ENCODE results near the gene OSM.

Gene OSM

GRCh38 chr22:30245181-30245984 is 21.3 kb downstream of the OSM start:
- ChIA-PET POLR2A (interaction anchor here (1.5 kb wide), 1 partner anchor 8 kb away, joined by 5 read pairs; no protein-coding TSS in a partner anchor), CTCF (no interaction called here)
- no peak for DNase-seq (ENCODE audit: extremely low spot score)
- TF ChIP-seq NFRKB (IDR thresholded peaks at IDR 0.05) = no peak

DNA sequence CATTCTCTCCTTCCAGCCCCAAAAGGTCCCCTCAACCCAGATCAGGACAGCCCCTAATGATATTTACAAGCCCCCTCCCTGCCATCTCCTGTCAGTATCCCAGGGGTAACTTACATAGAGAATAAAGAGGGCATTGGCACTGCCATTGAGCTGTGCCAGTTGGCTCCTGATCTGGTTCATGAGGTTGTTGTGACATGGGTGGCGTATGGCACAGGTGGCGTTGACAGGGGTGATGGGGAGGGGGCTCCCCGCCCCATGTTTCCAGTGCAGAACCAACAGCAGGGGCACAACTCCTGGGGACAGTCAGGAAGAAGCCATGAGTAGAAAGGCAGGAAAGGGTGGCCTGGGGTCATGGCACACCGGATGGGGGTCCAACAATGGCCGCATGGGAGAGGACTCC is 22.0 kb downstream of the OSM start:
- POLR2A ChIA-PET = no interaction called here
- TF ChIP-seq, protein P1, sequence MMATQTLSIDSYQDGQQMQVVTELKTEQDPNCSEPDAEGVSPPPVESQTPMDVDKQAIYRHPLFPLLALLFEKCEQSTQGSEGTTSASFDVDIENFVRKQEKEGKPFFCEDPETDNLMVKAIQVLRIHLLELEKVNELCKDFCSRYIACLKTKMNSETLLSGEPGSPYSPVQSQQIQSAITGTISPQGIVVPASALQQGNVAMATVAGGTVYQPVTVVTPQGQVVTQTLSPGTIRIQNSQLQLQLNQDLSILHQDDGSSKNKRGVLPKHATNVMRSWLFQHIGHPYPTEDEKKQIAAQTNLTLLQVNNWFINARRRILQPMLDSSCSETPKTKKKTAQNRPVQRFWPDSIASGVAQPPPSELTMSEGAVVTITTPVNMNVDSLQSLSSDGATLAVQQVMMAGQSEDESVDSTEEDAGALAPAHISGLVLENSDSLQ (IDR thresholded peaks at IDR 0.05) = no peak
- TF ChIP-seq HDGF (IDR thresholded peaks at IDR 0.05; ENCODE audit: borderline replicate concordance) = no peak
- no peak for TF ChIP-seq SUZ12 (IDR thresholded peaks at IDR 0.05)
- TF ChIP-seq NFRKB (IDR thresholded peaks at IDR 0.05) = no peak
- no peak for TF ChIP-seq FOXK2 (IDR thresholded peaks at IDR 0.05)
- TF ChIP-seq ARNT (IDR thresholded peaks at IDR 0.05) = no peak
- no peak for TF ChIP-seq CTBP1 (IDR thresholded peaks at IDR 0.05; ENCODE audit: borderline replicate concordance)
- TF ChIP-seq TARDBP (IDR thresholded peaks at IDR 0.05) = no peak
- no peak for TF ChIP-seq BHLHE40 (IDR thresholded peaks at IDR 0.05; ENCODE audit: borderline replicate concordance)
- TF ChIP-seq L3MBTL2 (conservative IDR thresholded peaks at IDR 0.05) = no peak
- no peak for TF ChIP-seq SP1 (IDR thresholded peaks at IDR 0.05)
- TF ChIP-seq LEF1 (IDR thresholded peaks at IDR 0.05; ENCODE audit: borderline replicate concordance) = no peak
- no peak for TF ChIP-seq FOXM1 (IDR thresholded peaks at IDR 0.05; ENCODE audit: borderline replicate concordance)
- TF ChIP-seq ZNF384 (IDR thresholded peaks at IDR 0.05) = no peak
- DNase-seq (ENCODE audit: extremely low spot score) = no peak
- CTCF ChIA-PET = no interaction called here

DNA sequence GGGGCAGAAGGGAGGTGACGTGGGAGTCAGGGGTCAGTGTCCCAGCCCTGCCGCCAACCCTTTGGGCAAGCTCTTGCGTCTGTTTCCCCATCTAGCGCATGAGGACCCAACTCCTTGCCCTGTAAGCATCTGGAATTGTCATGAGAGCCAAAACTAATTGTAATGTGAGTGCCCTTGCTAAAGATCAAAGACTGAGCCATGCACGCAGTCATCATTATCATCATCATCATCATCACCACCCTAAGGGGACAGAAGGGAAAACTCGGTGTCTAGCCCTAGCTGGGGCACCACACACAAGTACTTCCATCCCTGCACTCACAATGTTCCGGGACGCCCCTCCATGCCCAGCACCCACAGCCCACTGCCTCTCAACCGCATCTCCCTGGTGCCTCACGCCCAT is 22.6 kb downstream of the OSM start:
- POLR2A ChIA-PET = no interaction called here
- no peak for TF ChIP-seq SUZ12 (IDR thresholded peaks at IDR 0.05)
- TF ChIP-seq LEF1 (IDR thresholded peaks at IDR 0.05; ENCODE audit: borderline replicate concordance) = no peak
- TF ChIP-seq L3MBTL2 (conservative IDR thresholded peaks at IDR 0.05) = no peak
- no peak for TF ChIP-seq TARDBP (IDR thresholded peaks at IDR 0.05)
- no peak for TF ChIP-seq SP1 (IDR thresholded peaks at IDR 0.05)
- TF ChIP-seq ZNF384 (IDR thresholded peaks at IDR 0.05) = no peak
- TF ChIP-seq ELF4 (IDR thresholded peaks at IDR 0.05) = no peak
- no peak for TF ChIP-seq HDGF (IDR thresholded peaks at IDR 0.05; ENCODE audit: borderline replicate concordance)
- TF ChIP-seq BHLHE40 (IDR thresholded peaks at IDR 0.05; ENCODE audit: borderline replicate concordance) = no peak
- TF ChIP-seq CTBP1 (IDR thresholded peaks at IDR 0.05; ENCODE audit: borderline replicate concordance) = no peak
- TF ChIP-seq FOXA1 (IDR thresholded peaks at IDR 0.05) = no peak
- no peak for TF ChIP-seq ARNT (IDR thresholded peaks at IDR 0.05)
- TF ChIP-seq, protein P1 (IDR thresholded peaks at IDR 0.05) = no peak
- no peak for TF ChIP-seq NFRKB (IDR thresholded peaks at IDR 0.05)
- CTCF ChIA-PET = no interaction called here
- no peak for DNase-seq (ENCODE audit: extremely low spot score)

GRCh38 chr22:30243661-30244060 is 23.0 kb downstream of the OSM start:
- CTCF ChIA-PET = no interaction called here
- no peak for DNase-seq (ENCODE audit: extremely low spot score)
- POLR2A ChIA-PET = no interaction called here
- no peak for TF ChIP-seq ZNF384 (IDR thresholded peaks at IDR 0.05)

- ChIA-PET POLR2A (no interaction called here), CTCF (no interaction called here)
- no peak for DNase-seq (ENCODE audit: extremely low spot score)
- TF ChIP-seq CTBP1 (IDR thresholded peaks at IDR 0.05; ENCODE audit: borderline replicate concordance) = no peak
- TF ChIP-seq BHLHE40 (IDR thresholded peaks at IDR 0.05; ENCODE audit: borderline replicate concordance) = no peak
- TF ChIP-seq TARDBP (IDR thresholded peaks at IDR 0.05) = no peak
- TF ChIP-seq ELF4 (IDR thresholded peaks at IDR 0.05) = no peak
- no peak for TF ChIP-seq ZNF384 (IDR thresholded peaks at IDR 0.05)
- TF ChIP-seq SUZ12 (IDR thresholded peaks at IDR 0.05) = no peak
- no peak for TF ChIP-seq FOXM1 (IDR thresholded peaks at IDR 0.05; ENCODE audit: borderline replicate concordance)
- TF ChIP-seq L3MBTL2 (conservative IDR thresholded peaks at IDR 0.05) = no peak
- no peak for TF ChIP-seq FOXK2 (IDR thresholded peaks at IDR 0.05)
- TF ChIP-seq SP1 (IDR thresholded peaks at IDR 0.05) = no peak
- TF ChIP-seq, protein P1 (IDR thresholded peaks at IDR 0.05) = no peak
Observed at GRCh38 chr22:30241576-30242371, 24.9 kb downstream of the OSM start.

DNA sequence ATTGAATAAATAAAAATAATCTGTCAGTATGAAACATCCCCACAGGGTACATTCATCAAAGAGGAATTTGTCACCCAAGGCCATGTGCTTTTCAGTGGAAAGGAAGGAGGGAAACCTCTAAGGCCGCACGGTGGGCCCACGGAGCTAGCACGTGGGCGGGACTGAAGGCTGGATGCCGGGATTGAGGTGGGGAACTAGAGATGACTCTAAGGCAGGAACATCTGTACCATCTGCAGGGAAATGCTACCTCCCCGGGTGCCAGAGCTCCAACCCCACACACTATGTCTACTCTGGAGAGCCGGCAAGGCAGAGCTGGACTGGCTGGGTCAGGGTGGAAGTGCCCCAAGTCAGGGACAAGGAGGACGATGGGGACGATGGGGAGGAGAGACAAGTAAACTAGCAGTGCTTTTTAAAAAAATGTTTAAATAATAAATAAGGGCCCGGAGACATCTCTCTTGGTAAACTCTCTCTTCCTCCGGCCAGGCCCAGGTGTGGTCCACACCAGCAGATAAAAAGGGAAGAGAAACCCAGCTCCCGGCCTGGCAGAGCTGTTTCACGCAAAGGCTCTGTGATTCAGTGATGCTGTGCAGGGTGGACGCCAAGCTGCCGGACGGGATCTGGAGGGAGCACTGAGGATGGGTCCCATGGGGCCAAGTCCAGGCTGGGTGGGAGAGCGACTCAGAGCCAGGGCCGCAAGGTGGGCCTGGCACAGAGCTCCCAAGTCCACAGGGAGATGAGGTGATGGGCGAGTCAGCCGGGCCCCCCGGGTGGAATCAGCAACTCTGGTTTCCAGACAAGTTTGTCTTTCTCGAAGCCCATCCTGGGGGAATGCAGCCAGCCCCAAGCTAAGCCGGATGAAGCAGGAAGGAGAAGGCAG is 25.9 kb downstream of the OSM start:
- POLR2A ChIA-PET = no interaction called here
- TF ChIP-seq SUZ12 (IDR thresholded peaks at IDR 0.05) (no peak), HDGF (IDR thresholded peaks at IDR 0.05; ENCODE audit: borderline replicate concordance) (no peak), ELF4 (IDR thresholded peaks at IDR 0.05) (no peak), FOXA1 (IDR thresholded peaks at IDR 0.05) (no peak), ARNT (IDR thresholded peaks at IDR 0.05) (no peak), LEF1 (IDR thresholded peaks at IDR 0.05; ENCODE audit: borderline replicate concordance) (no peak), ZNF384 (IDR thresholded peaks at IDR 0.05) (no peak), TARDBP (IDR thresholded peaks at IDR 0.05) (no peak), SP1 (IDR thresholded peaks at IDR 0.05) (no peak)
- TF ChIP-seq, protein P1 (IDR thresholded peaks at IDR 0.05) = no peak
- CTCF ChIA-PET = no interaction called here
- no peak for DNase-seq (ENCODE audit: extremely low spot score)

All from HEK293T (cell line).